GM12878 (cell line): ENCODE measurements around the gene ZBTB5. TPM values are rescaled to one million over a fixed set of nuclear protein-coding genes. Genes with fewer than 3 reads are reported as not detected.

ENCODE experiments used
- ATF2 ChIP-seq: IDR thresholded peaks from 2 replicates; pipeline ENCODE4 v1.6.1; 2012; ENCODE audit warnings: low read length, inconsistent platforms
- ATF3 ChIP-seq: IDR thresholded peaks from 2 replicates; pipeline ENCODE4 v1.6.1; 2011; ENCODE audit warnings: low read depth, mild to moderate bottlenecking, low read length, moderate library complexity, borderline replicate concordance; ENCODE audit errors: extremely low read depth
- E2F8 ChIP-seq: fragments of 450-650 bp; IDR thresholded peaks from 2 replicates; pipeline ENCODE4 v1.6.1; 2018; ENCODE audit warnings: mild to moderate bottlenecking, low read depth, moderate library complexity; ENCODE audit not compliant: partially characterized antibody
- HCFC1 ChIP-seq: fragments of 150-350 bp; IDR thresholded peaks from 2 replicates; pipeline ENCODE4 v1.6.1; 2014; ENCODE audit warnings: low read length
- HSF1 ChIP-seq: fragments of 150-350 bp; IDR thresholded peaks from 2 replicates; pipeline ENCODE4 v1.6.1; 2014; ENCODE audit warnings: mild to moderate bottlenecking, low read depth, low read length
- PAX5 ChIP-seq: IDR thresholded peaks from 2 replicates; pipeline ENCODE4 v1.6.1; 2011; ENCODE audit warnings: low read depth, low read length, borderline replicate concordance
- RAD51 ChIP-seq: fragments of 450-650 bp; IDR thresholded peaks from 2 replicates; pipeline ENCODE4 v1.6.1; 2016; ENCODE audit warnings: moderate library complexity, mild to moderate bottlenecking, inconsistent platforms
- SIN3A ChIP-seq: IDR thresholded peaks from 2 replicates; pipeline ENCODE4 v1.6.1; 2012; ENCODE audit warnings: low read depth, low read length, improper control_type of control experiment
- SREBF1 ChIP-seq: IDR thresholded peaks from 2 replicates; pipeline ENCODE4 v1.6.1; 2012; ENCODE audit warnings: mild to moderate bottlenecking, low read length
- SRF ChIP-seq, 2 experiments: IDR thresholded peaks; 2 replicates each; pipeline ENCODE4 v1.6.1; 2011; ENCODE audit warnings: low read depth in 2 of 2, low read length in 2 of 2, mild to moderate bottlenecking in 1 of 2, moderate library complexity in 1 of 2
- USF1 ChIP-seq: IDR thresholded peaks from 2 replicates; pipeline ENCODE4 v1.6.1; 2011; ENCODE audit warnings: borderline replicate concordance, low read depth, mild to moderate bottlenecking, moderate library complexity, mixed read lengths, low read length; ENCODE audit not compliant: insufficient read depth; ENCODE audit errors: extremely low read length
- YBX1 ChIP-seq: fragments of 450-650 bp; IDR thresholded peaks from 2 replicates; pipeline ENCODE4 v1.6.1; 2016; ENCODE audit warnings: antibody characterized with exemption
- ZNF217 ChIP-seq: fragments of 450-650 bp; IDR thresholded peaks from 2 replicates; pipeline ENCODE4 v1.6.1; 2017; ENCODE audit warnings: antibody characterized with exemption, mild to moderate bottlenecking
- polyA plus RNA-seq, 11 experiments: library from polyadenylated mRNA; depleted of rRNA in 4 of 11; unstranded in 6 of 11; stranded (reverse) in 5 of 11; fragments of >200 nt; fragmentation: Nextera tagmentation in 4 of 11; fragmentation: Illumina TruSeq in 1 of 11; extraction: Ambion mirVana in 4 of 11; extraction: Trizol in 1 of 11; gene quantifications; 1 replicate in 1 of 11; 2 replicates in 10 of 11; pipeline versions ENCODE4 v1.2.1 to v1.2.3, GENCODE V29; 2011 to 2016; ENCODE audit warnings: inconsistent platforms in 2 of 11, missing spikeins in 2 of 11, low read depth in 1 of 11
- total RNA-seq, 4 experiments: library from RNA; depleted of rRNA in 3 of 4; stranded (reverse); fragments of >200 nt in 3 of 4; fragmentation: Illumina TruSeq in 1 of 4; extraction: Trizol in 1 of 4; gene quantifications; 2 replicates each; pipeline versions ENCODE4 v1.2.1 to v1.2.3, GENCODE V29; 2013 to 2021
- TF ChIP-seq, protein P1 (sequence below): fragments of 450-650 bp; IDR thresholded peaks from 2 replicates; pipeline ENCODE4 v1.6.1; 2014; ENCODE audit warnings: mild to moderate bottlenecking
- TF ChIP-seq, protein P2 (sequence below): fragments of 450-650 bp; IDR thresholded peaks from 2 replicates; pipeline ENCODE4 v1.6.1; 2018; ENCODE audit warnings: borderline replicate concordance, mild to moderate bottlenecking; ENCODE audit not compliant: partially characterized antibody
- TF ChIP-seq, protein P3 (sequence below): IDR thresholded peaks from 2 replicates; pipeline ENCODE4 v1.6.1; 2012; ENCODE audit warnings: low read depth, low read length, improper control_type of control experiment

ZBTB5 gene
- total and polyA plus RNA-seq, 10 of the 15 experiments (the other 5 are each of a cell fraction or from before 2014, with no cell fraction given), result 1.4 to 32.5 (median 12.1) TPM

GRCh38 chr9:37408933-37409710 lies 56.1 kb downstream of the ZBTB5 start (continued):
- TF ChIP-seq, protein P1, sequence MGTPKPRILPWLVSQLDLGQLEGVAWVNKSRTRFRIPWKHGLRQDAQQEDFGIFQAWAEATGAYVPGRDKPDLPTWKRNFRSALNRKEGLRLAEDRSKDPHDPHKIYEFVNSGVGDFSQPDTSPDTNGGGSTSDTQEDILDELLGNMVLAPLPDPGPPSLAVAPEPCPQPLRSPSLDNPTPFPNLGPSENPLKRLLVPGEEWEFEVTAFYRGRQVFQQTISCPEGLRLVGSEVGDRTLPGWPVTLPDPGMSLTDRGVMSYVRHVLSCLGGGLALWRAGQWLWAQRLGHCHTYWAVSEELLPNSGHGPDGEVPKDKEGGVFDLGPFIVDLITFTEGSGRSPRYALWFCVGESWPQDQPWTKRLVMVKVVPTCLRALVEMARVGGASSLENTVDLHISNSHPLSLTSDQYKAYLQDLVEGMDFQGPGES, result peak; percentile 12; the same call in 1 of the 2 replicates
- TF ChIP-seq SRF (IDR thresholded peaks at IDR 0.05; ENCODE audit: low read depth in 2 of 2, low read length in 2 of 2) (peak in 1 of 2 experiments; percentile 62; a peak in 2 of 4 replicates), HCFC1 (no peak; the same call in 1 of the 2 replicates), HSF1 (no peak), RAD51 (peak; percentile 88), SIN3A (no peak; the same call in 1 of the 2 replicates), ATF3 (no peak), ZNF217 (peak; percentile 94), E2F8 (peak; percentile 57), USF1 (peak; percentile 69), PAX5 (peak; percentile 93), SREBF1 (peak; percentile 41; the same call in 1 of the 2 replicates), YBX1 (no peak), ATF2 (no peak)
- TF ChIP-seq, protein P2, sequence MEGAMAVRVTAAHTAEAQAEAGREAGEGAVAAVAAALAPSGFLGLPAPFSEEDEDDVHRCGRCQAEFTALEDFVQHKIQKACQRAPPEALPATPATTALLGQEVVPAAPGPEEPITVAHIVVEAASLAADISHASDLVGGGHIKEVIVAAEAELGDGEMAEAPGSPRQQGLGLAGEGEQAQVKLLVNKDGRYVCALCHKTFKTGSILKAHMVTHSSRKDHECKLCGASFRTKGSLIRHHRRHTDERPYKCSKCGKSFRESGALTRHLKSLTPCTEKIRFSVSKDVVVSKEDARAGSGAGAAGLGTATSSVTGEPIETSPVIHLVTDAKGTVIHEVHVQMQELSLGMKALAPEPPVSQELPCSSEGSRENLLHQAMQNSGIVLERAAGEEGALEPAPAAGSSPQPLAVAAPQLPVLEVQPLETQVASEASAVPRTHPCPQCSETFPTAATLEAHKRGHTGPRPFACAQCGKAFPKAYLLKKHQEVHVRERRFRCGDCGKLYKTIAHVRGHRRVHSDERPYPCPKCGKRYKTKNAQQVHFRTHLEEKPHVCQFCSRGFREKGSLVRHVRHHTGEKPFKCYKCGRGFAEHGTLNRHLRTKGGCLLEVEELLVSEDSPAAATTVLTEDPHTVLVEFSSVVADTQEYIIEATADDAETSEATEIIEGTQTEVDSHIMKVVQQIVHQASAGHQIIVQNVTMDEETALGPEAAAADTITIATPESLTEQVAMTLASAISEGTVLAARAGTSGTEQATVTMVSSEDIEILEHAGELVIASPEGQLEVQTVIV, result peak; percentile 50
- TF ChIP-seq, protein P3, sequence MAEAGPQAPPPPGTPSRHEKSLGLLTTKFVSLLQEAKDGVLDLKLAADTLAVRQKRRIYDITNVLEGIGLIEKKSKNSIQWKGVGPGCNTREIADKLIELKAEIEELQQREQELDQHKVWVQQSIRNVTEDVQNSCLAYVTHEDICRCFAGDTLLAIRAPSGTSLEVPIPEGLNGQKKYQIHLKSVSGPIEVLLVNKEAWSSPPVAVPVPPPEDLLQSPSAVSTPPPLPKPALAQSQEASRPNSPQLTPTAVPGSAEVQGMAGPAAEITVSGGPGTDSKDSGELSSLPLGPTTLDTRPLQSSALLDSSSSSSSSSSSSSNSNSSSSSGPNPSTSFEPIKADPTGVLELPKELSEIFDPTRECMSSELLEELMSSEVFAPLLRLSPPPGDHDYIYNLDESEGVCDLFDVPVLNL, result no peak
